ENCODE data around the gene C21orf91.

The C21orf91 gene

GRCh38 chr21:17784604-17785402 lies 34.4 kb downstream of the C21orf91 start:
- Histone ChIP-seq H3K4me3 (ENCODE audit: low read depth, low read length) (no peak overlapping the region), H4K8ac (ENCODE audit: low read depth, low read length) (no peak overlapping the region), H3K4me2 (ENCODE audit: low read length) (no peak overlapping the region), H3K23ac (ENCODE audit: low read length) (no peak overlapping the region), H4K91ac (ENCODE audit: low read depth, low read length) (no peak overlapping the region), H3K79me1 (ENCODE audit: low read length) (peaks cover 2% of the 10 kb centered on the region), H2BK5ac (ENCODE audit: low read depth, low read length, poor library complexity) (no peak overlapping the region), H2AK5ac (ENCODE audit: low read length) (no peak overlapping the region), H3K18ac (ENCODE audit: low read length) (no peak overlapping the region), H2BK120ac (ENCODE audit: insufficient read depth, low read length, poor library complexity) (no peak overlapping the region), H3K9me3 (ENCODE audit: insufficient read depth, low read depth, low read length) (no peaks in the 10 kb centered on the region), H3K79me2 (ENCODE audit: control insufficient read depth, insufficient read depth, low read length, poor library complexity) (no peaks in the 10 kb centered on the region), H3K4me1 (ENCODE audit: control insufficient read depth in 1 of 2, insufficient read depth in 2 of 2, low read length in 2 of 2) (peaks cover 3 to 9% of the 10 kb centered on the region in 2 experiments), H2AFZ (ENCODE audit: insufficient read depth, low read length, poor library complexity) (no peak overlapping the region), H3K36me3 (ENCODE audit: control insufficient read depth in 1 of 2, insufficient read depth in 2 of 2, low read length in 2 of 2) (peaks cover 3 to 8% of the 10 kb centered on the region in 2 experiments), H3K27ac (ENCODE audit: low read depth, low read length) (no peak overlapping the region), H4K12ac (ENCODE audit: low read depth, low read length) (no peak overlapping the region), H2BK12ac (ENCODE audit: low read length) (no peak overlapping the region), H3K4ac (ENCODE audit: low read depth, low read length) (no peak overlapping the region), H3K14ac (ENCODE audit: low read length) (no peak overlapping the region), H3K27me3 (ENCODE audit: insufficient read depth, low read length) (no peaks in the 10 kb centered on the region), H3K9ac (ENCODE audit: low read length) (no peak overlapping the region)
- no peak for DNase-seq
- WGBS (ENCODE audit: extremely low coverage, insufficient coverage, insufficient read length) = no CpG with 5 or more reads among the region's 6 CpGs

- H3K9ac ChIP-seq (ENCODE audit: low read length) = no peak overlapping the region
- DNase-seq = no peak
- peaks cover 3 to 9% of the 10 kb centered on the region in 2 experiments for H3K4me1 ChIP-seq (ENCODE audit: control insufficient read depth in 1 of 2, insufficient read depth in 2 of 2, low read length in 2 of 2)
- H3K4me2 ChIP-seq (ENCODE audit: low read length) = no peak overlapping the region
- H3K36me3 ChIP-seq (ENCODE audit: control insufficient read depth in 1 of 2, insufficient read depth in 2 of 2, low read length in 2 of 2) = peaks cover 3 to 8% of the 10 kb centered on the region in 2 experiments
- H3K14ac ChIP-seq (ENCODE audit: low read length) = no peak overlapping the region
- H2BK5ac ChIP-seq (ENCODE audit: low read depth, low read length, poor library complexity) = no peak overlapping the region
- H3K27me3 ChIP-seq (ENCODE audit: insufficient read depth, low read length) = no peaks in the 10 kb centered on the region
- no CpG with 5 or more reads among the region's 5 CpGs for WGBS (ENCODE audit: extremely low coverage, insufficient coverage, insufficient read length)
- H4K12ac ChIP-seq (ENCODE audit: low read depth, low read length) = no peak overlapping the region
- no peak overlapping the region for H2AK5ac ChIP-seq (ENCODE audit: low read length)
- no peak overlapping the region for H2BK120ac ChIP-seq (ENCODE audit: insufficient read depth, low read length, poor library complexity)
- H3K4ac ChIP-seq (ENCODE audit: low read depth, low read length) = no peak overlapping the region
- H2BK12ac ChIP-seq (ENCODE audit: low read length) = no peak overlapping the region
- no peak overlapping the region for H3K23ac ChIP-seq (ENCODE audit: low read length)
- no peak overlapping the region for H3K4me3 ChIP-seq (ENCODE audit: low read depth, low read length)
- H4K91ac ChIP-seq (ENCODE audit: low read depth, low read length) = no peak overlapping the region
- H2AFZ ChIP-seq (ENCODE audit: insufficient read depth, low read length, poor library complexity) = no peak overlapping the region
- H4K8ac ChIP-seq (ENCODE audit: low read depth, low read length) = no peak overlapping the region
- no peak overlapping the region for H3K27ac ChIP-seq (ENCODE audit: low read depth, low read length)
- H3K79me1 ChIP-seq (ENCODE audit: low read length) = peaks cover 2% of the 10 kb centered on the region
- H3K9me3 ChIP-seq (ENCODE audit: insufficient read depth, low read depth, low read length) = no peaks in the 10 kb centered on the region
- H3K18ac ChIP-seq (ENCODE audit: low read length) = no peak overlapping the region
- H3K79me2 ChIP-seq (ENCODE audit: control insufficient read depth, insufficient read depth, low read length, poor library complexity) = no peaks in the 10 kb centered on the region
Measured at GRCh38 chr21:17784180-17784598, 35.0 kb downstream of the C21orf91 start.

- Histone ChIP-seq H3K9me3 (ENCODE audit: insufficient read depth, low read depth, low read length) (no peaks in the 10 kb centered on the region), H4K91ac (ENCODE audit: low read depth, low read length) (no peak overlapping the region), H2BK5ac (ENCODE audit: low read depth, low read length, poor library complexity) (no peak overlapping the region), H3K27me3 (ENCODE audit: insufficient read depth, low read length) (no peaks in the 10 kb centered on the region), H2BK120ac (ENCODE audit: insufficient read depth, low read length, poor library complexity) (no peak overlapping the region), H2AK5ac (ENCODE audit: low read length) (no peak overlapping the region), H2AFZ (ENCODE audit: insufficient read depth, low read length, poor library complexity) (no peak overlapping the region), H3K14ac (ENCODE audit: low read length) (no peak overlapping the region), H3K4ac (ENCODE audit: low read depth, low read length) (no peak overlapping the region), H3K79me1 (ENCODE audit: low read length) (peaks cover 2% of the 10 kb centered on the region), H2BK12ac (ENCODE audit: low read length) (no peak overlapping the region), H4K12ac (ENCODE audit: low read depth, low read length) (no peak overlapping the region), H3K27ac (ENCODE audit: low read depth, low read length) (no peak overlapping the region), H4K8ac (ENCODE audit: low read depth, low read length) (no peak overlapping the region), H3K4me1 (ENCODE audit: control insufficient read depth in 1 of 2, insufficient read depth in 2 of 2, low read length in 2 of 2) (peaks cover 3 to 9% of the 10 kb centered on the region in 2 experiments), H3K4me2 (ENCODE audit: low read length) (no peak overlapping the region), H3K23ac (ENCODE audit: low read length) (no peak overlapping the region), H3K4me3 (ENCODE audit: low read depth, low read length) (no peak overlapping the region), H3K18ac (ENCODE audit: low read length) (no peak overlapping the region), H3K79me2 (ENCODE audit: control insufficient read depth, insufficient read depth, low read length, poor library complexity) (no peaks in the 10 kb centered on the region), H3K9ac (ENCODE audit: low read length) (no peak overlapping the region), H3K36me3 (ENCODE audit: control insufficient read depth in 1 of 2, insufficient read depth in 2 of 2, low read length in 2 of 2) (peaks cover 3 to 8% of the 10 kb centered on the region in 2 experiments)
- DNase-seq = no peak
- WGBS (ENCODE audit: extremely low coverage, insufficient coverage, insufficient read length) = no CpG with 5 or more reads among the region's 2 CpGs
Measured at GRCh38 chr21:17783481-17784179, 35.5 kb downstream of the C21orf91 start.

- Histone ChIP-seq H4K91ac (ENCODE audit: low read depth, low read length) (no peak overlapping the region), H2AFZ (ENCODE audit: insufficient read depth, low read length, poor library complexity) (no peak overlapping the region), H3K18ac (ENCODE audit: low read length) (no peak overlapping the region)
Measured at GRCh38 chr21:17783003-17783402, 36.2 kb downstream of the C21orf91 start.

More at GRCh38 chr21:17783003-17783402, 36.2 kb downstream of the C21orf91 start:
- Histone ChIP-seq H3K14ac (ENCODE audit: low read length) (no peak overlapping the region), H3K27ac (ENCODE audit: low read depth, low read length) (no peak overlapping the region), H2AK5ac (ENCODE audit: low read length) (no peak overlapping the region), H3K4ac (ENCODE audit: low read depth, low read length) (no peak overlapping the region), H3K23ac (ENCODE audit: low read length) (no peak overlapping the region), H3K9me3 (ENCODE audit: insufficient read depth, low read depth, low read length) (no peaks in the 10 kb centered on the region), H3K27me3 (ENCODE audit: insufficient read depth, low read length) (no peaks in the 10 kb centered on the region), H3K79me2 (ENCODE audit: control insufficient read depth, insufficient read depth, low read length, poor library complexity) (no peaks in the 10 kb centered on the region), H4K12ac (ENCODE audit: low read depth, low read length) (no peak overlapping the region), H2BK120ac (ENCODE audit: insufficient read depth, low read length, poor library complexity) (no peak overlapping the region), H4K8ac (ENCODE audit: low read depth, low read length) (no peak overlapping the region), H3K4me2 (ENCODE audit: low read length) (no peak overlapping the region), H3K9ac (ENCODE audit: low read length) (no peak overlapping the region), H3K4me3 (ENCODE audit: low read depth, low read length) (no peak overlapping the region), H3K79me1 (ENCODE audit: low read length) (peaks cover 2% of the 10 kb centered on the region), H3K36me3 (ENCODE audit: control insufficient read depth in 1 of 2, insufficient read depth in 2 of 2, low read length in 2 of 2) (peaks cover 0 to 8% of the 10 kb centered on the region in 2 experiments), H2BK5ac (ENCODE audit: low read depth, low read length, poor library complexity) (no peak overlapping the region), H3K4me1 (ENCODE audit: control insufficient read depth in 1 of 2, insufficient read depth in 2 of 2, low read length in 2 of 2) (peaks cover 3 to 9% of the 10 kb centered on the region in 2 experiments), H2BK12ac (ENCODE audit: low read length) (no peak overlapping the region)
- DNase-seq = no peak
- WGBS (ENCODE audit: extremely low coverage, insufficient coverage, insufficient read length) = no CpG with 5 or more reads among the region's 3 CpGs

All from trophoblast cell (in vitro differentiated cells and primary cell).